Measurements from ENCODE around the gene WDR37. TPM values are rescaled to one million over a fixed set of nuclear protein-coding genes. Genes with fewer than 3 reads are reported as not detected.

Gene WDR37
- total RNA-seq, 1 experiment from 2014 or later = 10.4 TPM

GRCh38 chr10:1130226-1130625, 74.0 kb downstream of the WDR37 start:
- Mint-ChIP-seq H3K27ac (no peak overlapping the region; the same call in 1 of the 2 replicates), H3K4me1 (peaks cover 5% of the 10 kb centered on the region), H3K4me3 (no peak overlapping the region), H3K27me3 (ENCODE audit: low read depth) (no peaks in the 10 kb centered on the region), H3K36me3 (peaks cover 46% of the 10 kb centered on the region), H3K9me3 (peaks cover 8% of the 10 kb centered on the region)
- TF ChIP-seq, protein P1, sequence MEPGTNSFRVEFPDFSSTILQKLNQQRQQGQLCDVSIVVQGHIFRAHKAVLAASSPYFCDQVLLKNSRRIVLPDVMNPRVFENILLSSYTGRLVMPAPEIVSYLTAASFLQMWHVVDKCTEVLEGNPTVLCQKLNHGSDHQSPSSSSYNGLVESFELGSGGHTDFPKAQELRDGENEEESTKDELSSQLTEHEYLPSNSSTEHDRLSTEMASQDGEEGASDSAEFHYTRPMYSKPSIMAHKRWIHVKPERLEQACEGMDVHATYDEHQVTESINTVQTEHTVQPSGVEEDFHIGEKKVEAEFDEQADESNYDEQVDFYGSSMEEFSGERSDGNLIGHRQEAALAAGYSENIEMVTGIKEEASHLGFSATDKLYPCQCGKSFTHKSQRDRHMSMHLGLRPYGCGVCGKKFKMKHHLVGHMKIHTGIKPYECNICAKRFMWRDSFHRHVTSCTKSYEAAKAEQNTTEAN (CRISPR knock-in tag; IDR thresholded peaks at IDR 0.05) = no peak
- TF ChIP-seq NFATC4 (CRISPR knock-in tag; IDR thresholded peaks at IDR 0.05) = no peak
- no peak for TF ChIP-seq ESRRA (CRISPR knock-in tag; IDR thresholded peaks at IDR 0.05; ENCODE audit: borderline replicate concordance)
- no peak for TF ChIP-seq CREB1 (CRISPR knock-in tag; IDR thresholded peaks at IDR 0.05)
- TF ChIP-seq ZNF423 (CRISPR knock-in tag; IDR thresholded peaks at IDR 0.05) = no peak
- TF ChIP-seq HMGA2 (CRISPR knock-in tag; IDR thresholded peaks at IDR 0.05) = no peak
- TF ChIP-seq JUN (CRISPR knock-in tag; IDR thresholded peaks at IDR 0.05) = no peak
- TF ChIP-seq MYBL2 (CRISPR knock-in tag; IDR thresholded peaks at IDR 0.05) = no peak
- TF ChIP-seq FOXP1 (CRISPR knock-in tag; IDR thresholded peaks at IDR 0.05; ENCODE audit: borderline replicate concordance) = no peak
- TF ChIP-seq RELA (CRISPR knock-in tag; IDR thresholded peaks at IDR 0.05; ENCODE audit: borderline replicate concordance) = no peak
- ChIA-PET POLR2A (no interaction called here), CTCF (interaction anchor here (0.7 kb wide), 1 partner anchor 114 kb away, joined by 3 read pairs; no protein-coding TSS in a partner anchor)
- ATAC-seq (no peak), DNase-seq (ENCODE audit: low spot score) (no peak)

- ChIA-PET CTCF (interaction anchor here (0.7 kb wide), 1 partner anchor 113 kb away, joined by 3 read pairs; no protein-coding TSS in a partner anchor), POLR2A (no interaction called here)
- Mint-ChIP-seq H3K36me3 (peaks cover 44% of the 10 kb centered on the region), H3K9me3 (peaks cover 12% of the 10 kb centered on the region), H3K27me3 (ENCODE audit: low read depth) (no peaks in the 10 kb centered on the region), H3K4me1 (peaks cover 7% of the 10 kb centered on the region), H3K27ac (peak overlapping the region; percentile 60), H3K4me3 (no peak overlapping the region)
- ATAC-seq = no peak
- no peak for DNase-seq (ENCODE audit: low spot score)
- no peak for TF ChIP-seq AFF4 (CRISPR knock-in tag; IDR thresholded peaks at IDR 0.05; ENCODE audit: borderline replicate concordance)
- no peak for TF ChIP-seq E2F4 (CRISPR knock-in tag; IDR thresholded peaks at IDR 0.05; ENCODE audit: borderline replicate concordance, low read depth)
- no peak for TF ChIP-seq SMAD3 (CRISPR knock-in tag; IDR thresholded peaks at IDR 0.05; ENCODE audit: borderline replicate concordance)
- no peak for TF ChIP-seq ZNF317 (CRISPR knock-in tag; IDR thresholded peaks at IDR 0.05; ENCODE audit: borderline replicate concordance, low read depth)
- TF ChIP-seq MYBL2 (CRISPR knock-in tag; IDR thresholded peaks at IDR 0.05) = no peak
- TF ChIP-seq GTF2I (CRISPR knock-in tag; conservative IDR thresholded peaks at IDR 0.05) = no peak
- TF ChIP-seq SMAD4 (CRISPR knock-in tag; IDR thresholded peaks at IDR 0.05) = no peak
- no peak for TF ChIP-seq NFYB (CRISPR knock-in tag; conservative IDR thresholded peaks at IDR 0.05; ENCODE audit: low read depth)
- TF ChIP-seq, protein P2, sequence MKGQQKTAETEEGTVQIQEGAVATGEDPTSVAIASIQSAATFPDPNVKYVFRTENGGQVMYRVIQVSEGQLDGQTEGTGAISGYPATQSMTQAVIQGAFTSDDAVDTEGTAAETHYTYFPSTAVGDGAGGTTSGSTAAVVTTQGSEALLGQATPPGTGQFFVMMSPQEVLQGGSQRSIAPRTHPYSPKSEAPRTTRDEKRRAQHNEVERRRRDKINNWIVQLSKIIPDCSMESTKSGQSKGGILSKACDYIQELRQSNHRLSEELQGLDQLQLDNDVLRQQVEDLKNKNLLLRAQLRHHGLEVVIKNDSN (CRISPR knock-in tag; IDR thresholded peaks at IDR 0.05) = no peak
- no peak for TF ChIP-seq MXD4 (CRISPR knock-in tag; IDR thresholded peaks at IDR 0.05; ENCODE audit: borderline replicate concordance)
- no peak for TF ChIP-seq ZNF396 (CRISPR knock-in tag; IDR thresholded peaks at IDR 0.05; ENCODE audit: borderline replicate concordance)
- TF ChIP-seq CBFB (CRISPR knock-in tag; IDR thresholded peaks at IDR 0.05; ENCODE audit: low read depth) = no peak
- TF ChIP-seq, protein P3, sequence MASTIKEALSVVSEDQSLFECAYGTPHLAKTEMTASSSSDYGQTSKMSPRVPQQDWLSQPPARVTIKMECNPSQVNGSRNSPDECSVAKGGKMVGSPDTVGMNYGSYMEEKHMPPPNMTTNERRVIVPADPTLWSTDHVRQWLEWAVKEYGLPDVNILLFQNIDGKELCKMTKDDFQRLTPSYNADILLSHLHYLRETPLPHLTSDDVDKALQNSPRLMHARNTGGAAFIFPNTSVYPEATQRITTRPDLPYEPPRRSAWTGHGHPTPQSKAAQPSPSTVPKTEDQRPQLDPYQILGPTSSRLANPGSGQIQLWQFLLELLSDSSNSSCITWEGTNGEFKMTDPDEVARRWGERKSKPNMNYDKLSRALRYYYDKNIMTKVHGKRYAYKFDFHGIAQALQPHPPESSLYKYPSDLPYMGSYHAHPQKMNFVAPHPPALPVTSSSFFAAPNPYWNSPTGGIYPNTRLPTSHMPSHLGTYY (CRISPR knock-in tag; IDR thresholded peaks at IDR 0.05) = no peak
- no peak for TF ChIP-seq ETV6 (CRISPR knock-in tag; IDR thresholded peaks at IDR 0.05)
- TF ChIP-seq USF2 (CRISPR knock-in tag; IDR thresholded peaks at IDR 0.05) = no peak
- TF ChIP-seq ZNF416 (CRISPR knock-in tag; IDR thresholded peaks at IDR 0.05) = no peak
- TF ChIP-seq ZNF219 (CRISPR knock-in tag; IDR thresholded peaks at IDR 0.05; ENCODE audit: borderline replicate concordance) = no peak
Measured at GRCh38 chr10:1130995-1131790, 75.0 kb downstream of the WDR37 start.

All from WTC11 (cell line).